Measurements from ENCODE around the gene OXGR1.

GRCh38 chr13:97019236-97019635 is 25.0 kb upstream of the OXGR1 start:
- TF ChIP-seq CTCF (IDR thresholded peaks at IDR 0.05; ENCODE audit: poor library complexity, severe bottlenecking) (no peak), TAF1 (IDR thresholded peaks at IDR 0.05; ENCODE audit: low read depth) (no peak), EZH2 (IDR thresholded peaks at IDR 0.05; ENCODE audit: borderline replicate concordance, insufficient read depth, low read length, poor library complexity, severe bottlenecking) (no peak)

Data from neural cell (in vitro differentiated cells).